CD4-positive, alpha-beta memory T cell (primary cell): ENCODE data around the gene DIP2A. TPM values are rescaled to one million over a fixed set of nuclear protein-coding genes. Genes with fewer than 3 reads are reported as not detected.

ENCODE experiments used
- CTCF ChIA-PET: fragments of 350-600 bp; sonication (Branson Sonifier 250); formaldehyde crosslinking; loops from one replicate; lab custom pipeline; 2021; ENCODE audit warnings: inconsistent platforms; ENCODE audit not compliant: partially characterized antibody; lab: Charles Lee
- POLR2A ChIA-PET: fragments of 350-600 bp; sonication (Branson Sonifier 250); formaldehyde crosslinking; loops from one replicate; lab custom pipeline; 2021; ENCODE audit not compliant: partially characterized antibody; lab: Charles Lee
- DNase-seq, 5 donors: peaks; one replicate each; pipeline versions ENCODE4 v3.0.0 to v3.0.0-alpha.2; 2020 to 2022; ENCODE audit warnings: mixed read lengths in 1 of 5
- H3K27ac ChIP-seq: one replicate; pipeline ENCODE4 v1.7.0; 2013; ENCODE audit warnings: low read depth, low read length
- H3K27me3 ChIP-seq: 2 replicates; pipeline ENCODE4 v1.7.0; 2013; ENCODE audit warnings: mild to moderate bottlenecking, low read length, moderate library complexity; ENCODE audit not compliant: insufficient read depth
- H3K36me3 ChIP-seq: 2 replicates; pipeline ENCODE4 v1.7.0; 2013; ENCODE audit warnings: mild to moderate bottlenecking, low read length, moderate library complexity; ENCODE audit not compliant: insufficient read depth
- H3K4me1 ChIP-seq: 2 replicates; pipeline ENCODE4 v1.7.0; 2013; ENCODE audit warnings: mild to moderate bottlenecking, low read length, moderate library complexity; ENCODE audit not compliant: insufficient read depth
- H3K4me3 ChIP-seq, 2 donors: one replicate each; pipeline ENCODE4 v1.7.0; 2013; ENCODE audit warnings: low read length in 2 of 2, mild to moderate bottlenecking in 1 of 2
- H3K9me3 ChIP-seq, 2 donors: one replicate each; pipeline ENCODE4 v1.7.0; 2013; ENCODE audit warnings: low read length in 2 of 2, control low read depth in 1 of 2; ENCODE audit not compliant: control insufficient read depth in 1 of 2
- H3K27ac Mint-ChIP-seq, 7 donors: one replicate each; pipeline ENCODE4 v1.8.0; 2020 to 2021; ENCODE audit warnings: mixed read lengths in 7 of 7, mild to moderate bottlenecking in 6 of 7, inconsistent platforms in 3 of 7, moderate library complexity in 3 of 7
- H3K27me3 Mint-ChIP-seq, 2 donors: one replicate each; pipeline ENCODE4 v1.8.0; 2020 to 2021; ENCODE audit warnings: mixed read lengths in 2 of 2
- H3K36me3 Mint-ChIP-seq, 2 donors: one replicate each; pipeline ENCODE4 v1.8.0; 2020 to 2021; ENCODE audit warnings: mixed read lengths in 2 of 2, inconsistent platforms in 1 of 2, mild to moderate bottlenecking in 1 of 2
- H3K4me1 Mint-ChIP-seq, 4 donors: one replicate each; pipeline ENCODE4 v1.8.0; 2020 to 2021; ENCODE audit warnings: mixed read lengths in 4 of 4, mild to moderate bottlenecking in 1 of 4
- H3K4me3 Mint-ChIP-seq, 8 donors: one replicate each; pipeline ENCODE4 v1.8.0; 2020 to 2021; ENCODE audit warnings: mixed read lengths in 8 of 8, mild to moderate bottlenecking in 7 of 8, moderate library complexity in 6 of 8, inconsistent platforms in 3 of 8
- H3K9me3 Mint-ChIP-seq, 8 donors: one replicate each; pipeline ENCODE4 v1.8.0; 2020 to 2021; ENCODE audit warnings: mixed read lengths in 8 of 8, mild to moderate bottlenecking in 5 of 8, inconsistent platforms in 3 of 8, moderate library complexity in 1 of 8
- intact Hi-C: fragments of 100-400 bp; cut with micrococcal nuclease; formaldehyde crosslinking; loops from one replicate; pipeline ENCODE4 v1.15.1; 2023
- polyA plus RNA-seq, 2 donors: library from polyadenylated mRNA; unstranded; fragments of 300-500 nt; fragmentation: Illumina TruSeq; gene quantifications; one replicate each; pipeline ENCODE4 v1.2.3, GENCODE V29; 2021
- total RNA-seq, 2 experiments: library from RNA; stranded (reverse); gene quantifications; one replicate each; pipeline ENCODE4 v1.2.3, GENCODE V29; 2021

Gene DIP2A
- total and polyA plus RNA-seq, 4 experiments from 2014 or later: 14.1 to 95.9 (median 56.2) TPM

- ChIA-PET POLR2A (no interaction called here), CTCF (no interaction called here)
- H3K4me3 ChIP-seq: no peak overlapping the region
- intact Hi-C loops: no loop called here
- Mint-ChIP-seq H3K4me1 (peaks cover 7 to 33% (median 12%) of the 10 kb centered on the region in 4 donors), H3K36me3 (peaks cover 57 to 74% of the 10 kb centered on the region in 2 donors), H3K27me3 (no peaks in the 10 kb centered on the region), H3K9me3 (peaks cover 0 to 2% (median 0%) of the 10 kb centered on the region in 8 donors), H3K4me3 (no peak overlapping the region), H3K27ac (peak overlapping the region in 2 of 7 donors; percentile 37 to 72)
- no peaks in the 10 kb centered on the region for H3K27me3 ChIP-seq
- no peak for DNase-seq
- no peak overlapping the region for H3K27ac ChIP-seq
- no peaks in the 10 kb centered on the region for H3K9me3 ChIP-seq
- no peaks in the 10 kb centered on the region for H3K4me1 ChIP-seq
- H3K36me3 ChIP-seq: peaks cover 14% of the 10 kb centered on the region
Observed at GRCh38 chr21:46489162-46489663, 30.5 kb downstream of the DIP2A start.

- Mint-ChIP-seq H3K4me3 (no peak overlapping the region), H3K27me3 (no peaks in the 10 kb centered on the region), H3K36me3 (peaks cover 59 to 76% of the 10 kb centered on the region in 2 donors), H3K4me1 (peaks cover 6 to 33% (median 13%) of the 10 kb centered on the region in 4 donors), H3K27ac (peak overlapping the region in 1 of 7 donors; percentile 74), H3K9me3 (peaks cover 0 to 2% (median 0%) of the 10 kb centered on the region in 8 donors)
- Histone ChIP-seq H3K4me1 (no peaks in the 10 kb centered on the region), H3K27me3 (no peaks in the 10 kb centered on the region), H3K36me3 (peaks cover 14% of the 10 kb centered on the region), H3K9me3 (no peaks in the 10 kb centered on the region), H3K27ac (no peak overlapping the region), H3K4me3 (no peak overlapping the region)
- CTCF ChIA-PET: no interaction called here
- POLR2A ChIA-PET: interaction anchor here (0.6 to 1.4 kb wide), 2 partner anchors 34 to 70 kb away, joined by 3 to 4 read pairs; no protein-coding TSS in a partner anchor
- intact Hi-C loops: no loop called here
- DNase-seq: no peak
Observed at GRCh38 chr21:46489800-46490199, 31.1 kb downstream of the DIP2A start.

GRCh38 chr21:46491553-46491952 lies 32.9 kb downstream of the DIP2A start:
- ChIA-PET CTCF (no interaction called here), POLR2A (no interaction called here)
- H3K27me3 Mint-ChIP-seq: no peaks in the 10 kb centered on the region
- H3K4me3 Mint-ChIP-seq: no peak overlapping the region
- Histone ChIP-seq H3K27me3 (no peaks in the 10 kb centered on the region), H3K4me3 (no peak overlapping the region), H3K36me3 (peaks cover 15% of the 10 kb centered on the region), H3K4me1 (no peaks in the 10 kb centered on the region), H3K9me3 (no peaks in the 10 kb centered on the region), H3K27ac (no peak overlapping the region)
- no peak for DNase-seq
- peaks cover 8 to 32% (median 11%) of the 10 kb centered on the region in 4 donors for H3K4me1 Mint-ChIP-seq
- H3K27ac Mint-ChIP-seq: peak overlapping the region in 1 of 7 donors; percentile 13
- intact Hi-C loops: no loop called here
- H3K9me3 Mint-ChIP-seq: peaks cover 0 to 2% (median 0%) of the 10 kb centered on the region in 8 donors
- peaks cover 56 to 74% of the 10 kb centered on the region in 2 donors for H3K36me3 Mint-ChIP-seq

- H3K4me1 Mint-ChIP-seq: peaks cover 8 to 30% (median 8%) of the 10 kb centered on the region in 4 donors
Observed at GRCh38 chr21:46492851-46493250, 34.2 kb downstream of the DIP2A start.

GRCh38 chr21:46493828-46494227 lies 35.1 kb downstream of the DIP2A start:
- Histone ChIP-seq H3K36me3 (peaks cover 21% of the 10 kb centered on the region), H3K9me3 (no peaks in the 10 kb centered on the region), H3K4me1 (no peaks in the 10 kb centered on the region), H3K27ac (no peak overlapping the region), H3K4me3 (no peak overlapping the region), H3K27me3 (no peaks in the 10 kb centered on the region)
- Mint-ChIP-seq H3K27ac (peak overlapping the region in 2 of 7 donors; percentile 48 to 62), H3K4me3 (no peak overlapping the region), H3K27me3 (no peaks in the 10 kb centered on the region), H3K4me1 (peaks cover 3 to 33% (median 6%) of the 10 kb centered on the region in 4 donors), H3K9me3 (peaks cover 0 to 2% (median 0%) of the 10 kb centered on the region in 8 donors), H3K36me3 (peaks cover 56 to 76% of the 10 kb centered on the region in 2 donors)
- no peak for DNase-seq
- ChIA-PET CTCF (no interaction called here), POLR2A (interaction anchor here (0.9 kb wide), 1 partner anchor 10 kb away, joined by 3 read pairs; no protein-coding TSS in a partner anchor)
- intact Hi-C loops: no loop called here

More at GRCh38 chr21:46492851-46493250, 34.2 kb downstream of the DIP2A start:
- peaks cover 58 to 75% of the 10 kb centered on the region in 2 donors for H3K36me3 Mint-ChIP-seq
- CTCF ChIA-PET: no interaction called here
- Histone ChIP-seq H3K27me3 (no peaks in the 10 kb centered on the region), H3K27ac (no peak overlapping the region), H3K4me3 (no peak overlapping the region), H3K9me3 (no peaks in the 10 kb centered on the region), H3K4me1 (no peaks in the 10 kb centered on the region), H3K36me3 (peaks cover 18% of the 10 kb centered on the region)
- no peak for DNase-seq
- H3K27ac Mint-ChIP-seq: peak overlapping the region in 3 of 7 donors; percentile 22 to 66 (median 46)
- POLR2A ChIA-PET: no interaction called here
- H3K9me3 Mint-ChIP-seq: peaks cover 0 to 2% (median 0%) of the 10 kb centered on the region in 8 donors
- H3K4me3 Mint-ChIP-seq: no peak overlapping the region
- H3K27me3 Mint-ChIP-seq: no peaks in the 10 kb centered on the region
- intact Hi-C loops: no loop called here

- intact Hi-C loops: no loop called here
- Mint-ChIP-seq H3K9me3 (peaks cover 0 to under 1% (median 0%) of the 10 kb centered on the region in 8 donors), H3K27ac (peak overlapping the region in 4 of 7 donors; percentile 46 to 76 (median 54)), H3K27me3 (no peaks in the 10 kb centered on the region), H3K36me3 (peaks cover 41 to 64% of the 10 kb centered on the region in 2 donors), H3K4me1 (peaks cover 21 to 49% (median 24%) of the 10 kb centered on the region in 4 donors), H3K4me3 (no peak overlapping the region)
- Histone ChIP-seq H3K36me3 (peaks cover 19% of the 10 kb centered on the region), H3K9me3 (no peaks in the 10 kb centered on the region), H3K4me3 (no peak overlapping the region), H3K4me1 (peaks cover 28% of the 10 kb centered on the region), H3K27ac (no peak overlapping the region), H3K27me3 (no peaks in the 10 kb centered on the region)
- ChIA-PET CTCF (interaction anchor here (1.4 to 2.9 kb wide), 3 partner anchors 54 to 141 kb away, joined by 4 to 10 read pairs (median 4); no protein-coding TSS in a partner anchor), POLR2A (interaction anchor here (1.9 to 2.8 kb wide), 2 partner anchors 39 to 135 kb away, joined by 5 to 12 read pairs; partner anchors contain the start of gene DIP2A)
- no peak for DNase-seq
Observed at GRCh38 chr21:46498335-46499050, 39.8 kb downstream of the DIP2A start.
